ENCODE measurements around the gene STOML3.

GRCh38 chr13:38922170-38922569 lies 68.5 kb downstream of the STOML3 start:
- TF ChIP-seq, protein P1, sequence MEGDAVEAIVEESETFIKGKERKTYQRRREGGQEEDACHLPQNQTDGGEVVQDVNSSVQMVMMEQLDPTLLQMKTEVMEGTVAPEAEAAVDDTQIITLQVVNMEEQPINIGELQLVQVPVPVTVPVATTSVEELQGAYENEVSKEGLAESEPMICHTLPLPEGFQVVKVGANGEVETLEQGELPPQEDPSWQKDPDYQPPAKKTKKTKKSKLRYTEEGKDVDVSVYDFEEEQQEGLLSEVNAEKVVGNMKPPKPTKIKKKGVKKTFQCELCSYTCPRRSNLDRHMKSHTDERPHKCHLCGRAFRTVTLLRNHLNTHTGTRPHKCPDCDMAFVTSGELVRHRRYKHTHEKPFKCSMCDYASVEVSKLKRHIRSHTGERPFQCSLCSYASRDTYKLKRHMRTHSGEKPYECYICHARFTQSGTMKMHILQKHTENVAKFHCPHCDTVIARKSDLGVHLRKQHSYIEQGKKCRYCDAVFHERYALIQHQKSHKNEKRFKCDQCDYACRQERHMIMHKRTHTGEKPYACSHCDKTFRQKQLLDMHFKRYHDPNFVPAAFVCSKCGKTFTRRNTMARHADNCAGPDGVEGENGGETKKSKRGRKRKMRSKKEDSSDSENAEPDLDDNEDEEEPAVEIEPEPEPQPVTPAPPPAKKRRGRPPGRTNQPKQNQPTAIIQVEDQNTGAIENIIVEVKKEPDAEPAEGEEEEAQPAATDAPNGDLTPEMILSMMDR (IDR thresholded peaks at IDR 0.05; ENCODE audit: insufficient read depth, low read depth, low read length): no peak
- no peak for TF ChIP-seq EZH2 (IDR thresholded peaks at IDR 0.05; ENCODE audit: insufficient read depth, low read length)
